ENCODE measurements around the gene TMEM37.
"Not testable (repeated sequence)": the region's sequence is repeated elsewhere in the genome, so short reads cannot be mapped to it uniquely, and the experiment has no call there.

The TMEM37 gene

GRCh38 chr2:119389615-119390306 lies 41.9 kb upstream of the TMEM37 start:
- ChIA-PET POLR2A (interaction anchor here (1.5 kb wide), 1 partner anchor 23 kb away, joined by 4 read pairs; the partner anchor contains the start of genes C2orf76 and DBI), CTCF (interaction anchor here (0.9 kb wide), 1 partner anchor 87 kb away, joined by 6 read pairs; no protein-coding TSS in a partner anchor)
- no peak for TF ChIP-seq CTCF (IDR thresholded peaks at IDR 0.05; ENCODE audit: insufficient read depth, low read length, missing control alignments)
- no peak overlapping the region for H3K4me3 ChIP-seq (ENCODE audit: low read depth, low read length)
- no peak for DNase-seq (ENCODE audit: low read depth, low spot score)

- ChIA-PET POLR2A (no interaction called here), CTCF (interaction anchor here (1.1 kb wide), 1 partner anchor 16 kb away, joined by 3 read pairs; no protein-coding TSS in a partner anchor)
- no peak overlapping the region for H3K4me3 ChIP-seq (ENCODE audit: low read depth, low read length)
- TF ChIP-seq CTCF (IDR thresholded peaks at IDR 0.05; ENCODE audit: insufficient read depth, low read length, missing control alignments): no peak
- no peak for DNase-seq (ENCODE audit: low read depth, low spot score)
Measured at GRCh38 chr2:119393971-119394748, 37.5 kb upstream of the TMEM37 start.

- no peak for DNase-seq (ENCODE audit: low read depth, low spot score)
- ChIA-PET POLR2A (no interaction called here), CTCF (interaction anchor here (0.9 kb wide), 1 partner anchor 79 kb away, joined by 5 read pairs; no protein-coding TSS in a partner anchor)
- no peak overlapping the region for H3K4me3 ChIP-seq (ENCODE audit: low read depth, low read length)
- no peak for TF ChIP-seq CTCF (IDR thresholded peaks at IDR 0.05; ENCODE audit: insufficient read depth, low read length, missing control alignments)
Measured at GRCh38 chr2:119397196-119397595, 34.5 kb upstream of the TMEM37 start.

GRCh38 chr2:119402106-119402505 lies 29.5 kb upstream of the TMEM37 start:
- TF ChIP-seq CTCF (IDR thresholded peaks at IDR 0.05; ENCODE audit: insufficient read depth, low read length, missing control alignments): no peak
- ChIA-PET CTCF (no interaction called here), POLR2A (no interaction called here)
- no peak for DNase-seq (ENCODE audit: low read depth, low spot score)
- no peak overlapping the region for H3K4me3 ChIP-seq (ENCODE audit: low read depth, low read length)

GRCh38 chr2:119402645-119403560 lies 28.8 kb upstream of the TMEM37 start:
- CTCF ChIA-PET: interaction anchor here (9.6 kb wide), 1 partner anchor 75 kb away, joined by 161 read pairs; no protein-coding TSS in a partner anchor
- no peak for DNase-seq (ENCODE audit: low read depth, low spot score)
- TF ChIP-seq CTCF (IDR thresholded peaks at IDR 0.05; ENCODE audit: insufficient read depth, low read length, missing control alignments): no peak
- POLR2A ChIA-PET: no interaction called here
- no peak overlapping the region for H3K4me3 ChIP-seq (ENCODE audit: low read depth, low read length)

GRCh38 chr2:119403618-119404017 lies 28.0 kb upstream of the TMEM37 start:
- H3K4me3 ChIP-seq (ENCODE audit: low read depth, low read length); DNase-seq (ENCODE audit: low read depth, low spot score); POLR2A ChIA-PET: not testable (repeated sequence)
- CTCF ChIA-PET: interaction anchor here (9.6 kb wide), 1 partner anchor 74 kb away, joined by 161 read pairs; no protein-coding TSS in a partner anchor

Data from AG04449 (cell line).